RWPE2 (cell line): ENCODE measurements around the gene NPM3.
"Not testable (repeated sequence)": the region's sequence is repeated elsewhere in the genome, so short reads cannot be mapped to it uniquely, and the experiment has no call there.

Experiments
- ATAC-seq: fragments of 200-7000 bp; cut with Tn5 transposase; 3 replicates; pipeline ENCODE4 v1.9.1; 2021; ENCODE audit warnings: low read depth
- DNase-seq: peaks from one replicate; pipeline ENCODE4 v3.0.0-alpha.2; 2020; ENCODE audit warnings: low spot score
- H3K27ac ChIP-seq: fragments of 450-650 bp; 2 replicates; pipeline ENCODE4 v1.5.1; 2017; ENCODE audit warnings: mild to moderate bottlenecking; ENCODE audit not compliant: poor library complexity, severe bottlenecking
- H3K27me3 ChIP-seq: fragments of 250-450 bp; sonication (Bioruptor Pico); 2 replicates; pipeline ENCODE4 v1.5.1; 2021; ENCODE audit warnings: mild to moderate bottlenecking, moderate library complexity; ENCODE audit not compliant: insufficient read depth, poor library complexity, severe bottlenecking
- H3K36me3 ChIP-seq: fragments of 250-450 bp; sonication (Bioruptor Pico); 2 replicates; pipeline ENCODE4 v1.5.1; 2020; ENCODE audit warnings: low read depth, mild to moderate bottlenecking, moderate library complexity
- H3K4me1 ChIP-seq: fragments of 250-450 bp; sonication (Bioruptor Pico); 2 replicates; pipeline ENCODE4 v1.5.1; 2021; ENCODE audit warnings: mild to moderate bottlenecking, moderate library complexity; ENCODE audit not compliant: insufficient read depth, poor library complexity, severe bottlenecking
- H3K4me3 ChIP-seq: fragments of 250-450 bp; sonication (Bioruptor Pico); 2 replicates; pipeline ENCODE4 v1.5.1; 2021; ENCODE audit warnings: mild to moderate bottlenecking, moderate library complexity; ENCODE audit not compliant: severe bottlenecking
- H3K9me3 ChIP-seq: fragments of 250-450 bp; sonication (Bioruptor Pico); 2 replicates; pipeline ENCODE4 v1.5.1; 2021; ENCODE audit warnings: mild to moderate bottlenecking, moderate library complexity; ENCODE audit not compliant: severe bottlenecking
- CTCF ChIP-seq: fragments of 450-650 bp; IDR thresholded peaks from one replicate; pipeline ENCODE4 v1.5.1; 2017; ENCODE audit warnings: mild to moderate bottlenecking, moderate library complexity; ENCODE audit not compliant: poor library complexity, severe bottlenecking

The NPM3 gene

GRCh38 chr10:101803511-101803910 is 20.3 kb upstream of the NPM3 start:
- H3K4me3 ChIP-seq = no peak overlapping the region
- H3K4me1 ChIP-seq = no peaks in the 10 kb centered on the region
- DNase-seq (no peak), ATAC-seq (no peak)
- no peaks in the 10 kb centered on the region for H3K9me3 ChIP-seq
- no peak overlapping the region for H3K27ac ChIP-seq
- H3K27me3 ChIP-seq = no peaks in the 10 kb centered on the region
- peaks cover 98% of the 10 kb centered on the region for H3K36me3 ChIP-seq
- TF ChIP-seq CTCF = no peak

GRCh38 chr10:101797403-101798059 is 14.3 kb upstream of the NPM3 start:
- H3K36me3 ChIP-seq = peaks cover 100% of the 10 kb centered on the region
- H3K4me3 ChIP-seq = no peak overlapping the region
- no peaks in the 10 kb centered on the region for H3K4me1 ChIP-seq
- H3K27ac ChIP-seq = no peak overlapping the region
- DNase-seq = no peak
- ATAC-seq = no peak
- H3K9me3 ChIP-seq = no peaks in the 10 kb centered on the region
- no peaks in the 10 kb centered on the region for H3K27me3 ChIP-seq
- TF ChIP-seq CTCF = no peak

- H3K27me3 ChIP-seq = no peaks in the 10 kb centered on the region
- no peak overlapping the region for H3K27ac ChIP-seq
- no peaks in the 10 kb centered on the region for H3K9me3 ChIP-seq
- no peak for TF ChIP-seq CTCF
- H3K4me1 ChIP-seq = no peaks in the 10 kb centered on the region
- ATAC-seq (no peak), DNase-seq (no peak)
- peaks cover 100% of the 10 kb centered on the region for H3K36me3 ChIP-seq
- no peak overlapping the region for H3K4me3 ChIP-seq
Observed at GRCh38 chr10:101793526-101793925, 10.3 kb upstream of the NPM3 start.

GRCh38 chr10:101789686-101790085 is 6.4 kb upstream of the NPM3 start:
- Histone ChIP-seq H3K27ac (no peak overlapping the region), H3K27me3 (no peaks in the 10 kb centered on the region), H3K4me3 (no peak overlapping the region), H3K9me3 (no peaks in the 10 kb centered on the region), H3K36me3 (peaks cover 100% of the 10 kb centered on the region), H3K4me1 (no peaks in the 10 kb centered on the region)
- no peak for TF ChIP-seq CTCF
- ATAC-seq = no peak
- no peak for DNase-seq

GRCh38 chr10:101789231-101789630 is 6.0 kb upstream of the NPM3 start:
- H3K4me3 ChIP-seq, H3K27ac ChIP-seq, DNase-seq, H3K9me3 ChIP-seq, ATAC-seq, H3K4me1 ChIP-seq, H3K27me3 ChIP-seq: not testable (repeated sequence)
- H3K36me3 ChIP-seq = peaks cover 99% of the 10 kb centered on the region
